IMR-90 (cell line): ENCODE results near the gene SYT5. TPM values are rescaled to one million over a fixed set of nuclear protein-coding genes. Genes with fewer than 3 reads are reported as not detected.

Experiments used
- ATAC-seq: fragments of 200-7000 bp; cut with Tn5 transposase; 2 replicates; pipeline ENCODE4 v1.9.1; 2020; ENCODE audit warnings: low read depth, mild to moderate bottlenecking, moderate library complexity
- BruUV-seq: library from RNA; stranded (reverse); fragments of 400-500 nt; replicated peaks from 2 replicates; lab custom pipeline; 2021; lab: Mats Ljungman, UMichigan
- CTCF ChIA-PET: fragments of 300-600 bp; formaldehyde crosslinking; extraction: SDS; loops from one replicate; lab custom pipeline; 2021; ENCODE audit warnings: antibody characterized with exemption; lab: Yijun Ruan, JAX
- POLR2A ChIA-PET: fragments of 300-600 bp; sonication (Branson Sonifier 250); formaldehyde crosslinking; loops from one replicate; lab custom pipeline; 2022; ENCODE audit warnings: antibody characterized with exemption; ENCODE audit not compliant: unreplicated experiment; lab: Charles Lee
- DNase-seq: peaks from one replicate; pipeline ENCODE4 v3.0.0; 2013
- H2AFZ ChIP-seq: replicated peaks from 2 replicates; pipeline ENCODE3; 2013; ENCODE audit warnings: low read length, mild to moderate bottlenecking; ENCODE audit not compliant: poor library complexity
- H2AK5ac ChIP-seq: 2 replicates; pipeline ENCODE4 v1.6.1; 2013; ENCODE audit warnings: low read depth, low read length, inconsistent platforms
- H2AK9ac ChIP-seq: replicated peaks from 2 replicates; pipeline ENCODE3; 2013; ENCODE audit warnings: mild to moderate bottlenecking, low read depth, low read length, moderate library complexity; ENCODE audit not compliant: poor library complexity
- H2BK120ac ChIP-seq: 2 replicates; pipeline ENCODE4 v1.6.1; 2013; ENCODE audit warnings: low read depth, low read length, inconsistent platforms
- H2BK15ac ChIP-seq: 3 replicates; pipeline ENCODE4 v1.6.1; 2013; ENCODE audit warnings: low read depth, low read length, inconsistent platforms
- H2BK20ac ChIP-seq: 2 replicates; pipeline ENCODE4 v1.6.1; 2013; ENCODE audit warnings: low read depth, mild to moderate bottlenecking, inconsistent platforms, low read length, moderate library complexity
- H2BK5ac ChIP-seq: 2 replicates; pipeline ENCODE4 v1.6.1; 2013; ENCODE audit warnings: mild to moderate bottlenecking, low read depth, low read length, inconsistent platforms; ENCODE audit not compliant: poor library complexity, severe bottlenecking
- H3K14ac ChIP-seq: replicated peaks from 2 replicates; pipeline ENCODE4 v1.6.1; 2013; ENCODE audit warnings: low read depth, low read length, inconsistent platforms
- H3K18ac ChIP-seq: 2 replicates; pipeline ENCODE4 v1.6.1; 2013; ENCODE audit warnings: low read depth, low read length, control low read depth
- H3K23ac ChIP-seq: 2 replicates; pipeline ENCODE4 v1.6.1; 2013; ENCODE audit warnings: low read depth, low read length, inconsistent platforms
- H3K27ac ChIP-seq: 2 replicates; pipeline ENCODE4 v1.5.1; 2013; ENCODE audit warnings: mild to moderate bottlenecking, control low read depth, low read length; ENCODE audit not compliant: insufficient read depth
- H3K27me3 ChIP-seq: 2 replicates; pipeline ENCODE4 v1.6.1; 2013; ENCODE audit warnings: low read length; ENCODE audit not compliant: control insufficient read depth, insufficient read depth
- H3K36me3 ChIP-seq: 2 replicates; pipeline ENCODE4 v1.6.1; 2013; ENCODE audit warnings: low read length, mixed read lengths; ENCODE audit not compliant: control insufficient read depth, insufficient read depth
- H3K4ac ChIP-seq: 2 replicates; pipeline ENCODE4 v1.6.1; 2013; ENCODE audit warnings: low read depth, low read length, inconsistent platforms
- H3K4me1 ChIP-seq: 2 replicates; pipeline ENCODE4 v1.6.1; 2013; ENCODE audit warnings: low read length, mixed read lengths; ENCODE audit not compliant: control insufficient read depth, insufficient read depth
- H3K4me2 ChIP-seq: 2 replicates; pipeline ENCODE4 v1.6.1; 2013; ENCODE audit warnings: low read depth, mild to moderate bottlenecking, control low read depth, low read length, moderate library complexity
- H3K4me3 ChIP-seq: 2 replicates; pipeline ENCODE4 v1.5.1; 2013; ENCODE audit warnings: low read depth, mild to moderate bottlenecking, control low read depth, low read length, moderate library complexity; ENCODE audit not compliant: insufficient read depth
- H3K56ac ChIP-seq: 2 replicates; pipeline ENCODE4 v1.6.1; 2013; ENCODE audit warnings: low read length, inconsistent platforms; ENCODE audit not compliant: insufficient read depth; ENCODE audit errors: extremely low read depth
- H3K79me1 ChIP-seq, 2 experiments: 2 replicates each; pipeline ENCODE4 v1.6.1; 2013; ENCODE audit warnings: low read length in 2 of 2, inconsistent platforms in 1 of 2, low read depth in 1 of 2
- H3K9ac ChIP-seq: 2 replicates; pipeline ENCODE4 v1.6.1; 2013; ENCODE audit warnings: low read depth, low read length, control low read depth
- H3K9me1 ChIP-seq: 2 replicates; pipeline ENCODE4 v1.6.1; 2013; ENCODE audit warnings: low read length, inconsistent platforms; ENCODE audit not compliant: insufficient read depth
- H3K9me3 ChIP-seq: 2 replicates; pipeline ENCODE4 v1.6.1; 2013; ENCODE audit warnings: low read length; ENCODE audit not compliant: control insufficient read depth, insufficient read depth
- H4K20me1 ChIP-seq: 2 replicates; pipeline ENCODE4 v1.6.1; 2013; ENCODE audit warnings: low read length, inconsistent platforms; ENCODE audit not compliant: insufficient read depth
- H4K5ac ChIP-seq: 2 replicates; pipeline ENCODE4 v1.6.1; 2013; ENCODE audit warnings: mild to moderate bottlenecking, low read depth, low read length, control low read depth
- H4K8ac ChIP-seq, 2 experiments: 2 replicates each; pipeline ENCODE4 v1.6.1; 2013; ENCODE audit warnings: low read depth in 2 of 2, low read length in 2 of 2, control low read depth in 1 of 2, inconsistent platforms in 1 of 2
- H4K91ac ChIP-seq: 2 replicates; pipeline ENCODE4 v1.6.1; 2013; ENCODE audit warnings: low read depth, low read length, inconsistent platforms; ENCODE audit not compliant: insufficient read depth
- BHLHE40 ChIP-seq: fragments of 150-350 bp; IDR thresholded peaks from 2 replicates; pipeline ENCODE4 v1.6.1; 2016; ENCODE audit warnings: mild to moderate bottlenecking, low read depth, low read length
- CEBPB ChIP-seq: IDR thresholded peaks from 2 replicates; pipeline ENCODE4 v1.6.1; 2012; ENCODE audit warnings: low read depth, low read length, improper control_type of control experiment
- CHD1 ChIP-seq: IDR thresholded peaks from 2 replicates; pipeline ENCODE4 v1.6.1; 2012; ENCODE audit warnings: low read depth, low read length, improper control_type of control experiment
- FOS ChIP-seq: fragments of 150-350 bp; IDR thresholded peaks from 2 replicates; pipeline ENCODE4 v1.6.1; 2016; ENCODE audit warnings: low read depth, low read length
- MAFK ChIP-seq: IDR thresholded peaks from 2 replicates; pipeline ENCODE4 v1.6.1; 2012; ENCODE audit warnings: low read depth, low read length, improper control_type of control experiment
- MAZ ChIP-seq: IDR thresholded peaks from 2 replicates; pipeline ENCODE4 v1.6.1; 2012; ENCODE audit warnings: low read depth, mild to moderate bottlenecking, low read length, improper control_type of control experiment, moderate library complexity, borderline replicate concordance
- MXI1 ChIP-seq: IDR thresholded peaks from 2 replicates; pipeline ENCODE4 v1.6.1; 2012; ENCODE audit warnings: low read depth, mild to moderate bottlenecking, low read length, moderate library complexity, borderline replicate concordance
- NFE2L2 ChIP-seq: fragments of 150-350 bp; IDR thresholded peaks from 2 replicates; pipeline ENCODE4 v1.6.1; 2016; ENCODE audit warnings: low read depth, mild to moderate bottlenecking, low read length
- POLR2A ChIP-seq: IDR thresholded peaks from 2 replicates; pipeline ENCODE4 v1.6.1; 2012; ENCODE audit warnings: mild to moderate bottlenecking, low read depth, low read length
- RAD21 ChIP-seq: IDR thresholded peaks from 2 replicates; pipeline ENCODE4 v1.6.1; 2012; ENCODE audit warnings: low read length, improper control_type of control experiment
- RCOR1 ChIP-seq: IDR thresholded peaks from 2 replicates; pipeline ENCODE4 v1.6.1; 2012; ENCODE audit warnings: mild to moderate bottlenecking, low read length, improper control_type of control experiment; ENCODE audit not compliant: insufficient replicate concordance
- RFX5 ChIP-seq: IDR thresholded peaks from 2 replicates; pipeline ENCODE4 v1.8.0; 2012; ENCODE audit warnings: low read depth, mild to moderate bottlenecking, low read length, moderate library complexity
- SMC3 ChIP-seq: fragments of 150-350 bp; IDR thresholded peaks from 2 replicates; pipeline ENCODE4 v1.6.1; 2016; ENCODE audit warnings: low read depth, mild to moderate bottlenecking, antibody characterized with exemption, low read length, moderate library complexity
- whole genome bisulfite sequencing, 2 experiments: methylation state at CpG; one replicate each; pipeline versions ENCODE4 v1.1.5 to v1.1.7; 2013; ENCODE audit warnings: missing lambda C conversion rate in 2 of 2; ENCODE audit not compliant: insufficient read length in 1 of 2; ENCODE audit errors: extremely low coverage in 2 of 2; 5-methylcytosine and 5-hydroxymethylcytosine counted together
- dilution Hi-C: fragments of 300-500 bp; cut with HindIII; formaldehyde crosslinking; loops from one replicate; pipeline ENCODE4 v1.14.3; 2018; ENCODE audit warnings: low sequenced_read_pairs; ENCODE audit not compliant: unreplicated experiment
- in situ Hi-C: fragments of 300-500 bp; cut with MboI; formaldehyde crosslinking; loops from 3 replicates; pipeline ENCODE4 v1.14.3; 2019; ENCODE audit warnings: low sequenced_read_pairs, inconsistent platforms, mixed read lengths
- intact Hi-C: fragments of 100-400 bp; cut with micrococcal nuclease; formaldehyde crosslinking; loops from 2 replicates; pipeline ENCODE4 v1.10.0; 2022
- polyA plus RNA-seq, 3 experiments: library from polyadenylated mRNA; depleted of rRNA; stranded (reverse); fragments of >200 nt; gene quantifications; 2 replicates each; pipeline ENCODE4 v1.2.3, GENCODE V29; 2012; ENCODE audit warnings: low replicate concordance in 1 of 3
- total RNA-seq: library from RNA; depleted of rRNA; stranded (reverse); fragments of >200 nt; gene quantifications from 2 replicates; pipeline ENCODE4 v1.2.3, GENCODE V29; 2012
- TF ChIP-seq, protein P1 (sequence below): fragments of 150-350 bp; IDR thresholded peaks from 2 replicates; pipeline ENCODE4 v1.6.1; 2016; ENCODE audit warnings: low read depth, mild to moderate bottlenecking, low read length, moderate library complexity, borderline replicate concordance
- TF ChIP-seq, protein P2 (sequence below): conservative IDR thresholded peaks from 2 replicates; pipeline ENCODE4 v1.5.1; 2012; ENCODE audit warnings: mild to moderate bottlenecking, low read depth, low read length, improper control_type of control experiment
- TF ChIP-seq, protein P3 (sequence below): fragments of 150-350 bp; IDR thresholded peaks from 2 replicates; pipeline ENCODE4 v1.6.1; 2017; ENCODE audit warnings: mild to moderate bottlenecking, antibody characterized with exemption, low read length, low read depth

Gene SYT5
- total and polyA plus RNA-seq, 2 of the 4 experiments (the other 2 are of a cell fraction), result under 0.01 to 0.15 TPM

DNA sequence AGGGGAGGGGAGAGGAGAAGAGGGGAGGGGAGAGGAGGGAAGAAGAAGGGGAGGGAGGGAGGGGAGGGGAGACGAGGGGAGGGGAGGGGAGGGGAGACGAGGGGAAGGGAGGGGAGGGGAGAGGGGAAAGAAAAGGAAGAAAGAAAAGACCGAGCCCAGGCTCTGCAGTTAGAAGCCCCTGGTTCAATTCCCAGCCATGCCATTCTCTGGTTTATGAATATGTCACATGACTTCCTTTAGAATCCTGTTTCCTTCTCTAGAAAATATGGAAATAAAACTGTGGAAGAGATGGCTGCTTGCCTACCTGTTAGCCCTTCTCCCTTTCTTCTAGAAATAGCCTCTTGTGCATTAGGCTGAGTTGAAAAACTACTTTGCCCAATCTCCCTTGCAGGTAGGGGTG lies 45.4 kb downstream of the SYT5 start:
- ChIA-PET POLR2A (no interaction called here), CTCF (interaction anchor here (0.6 kb wide), 1 partner anchor 19 kb away, joined by 5 read pairs; no protein-coding TSS in a partner anchor)
- Histone ChIP-seq H2AK9ac (no peak overlapping the region), H3K23ac (no peak overlapping the region), H2BK120ac (no peak overlapping the region), H3K9me3 (no peaks in the 10 kb centered on the region), H3K79me1 (no peaks in the 10 kb centered on the region), H4K8ac (no peak overlapping the region), H3K4me1 (no peaks in the 10 kb centered on the region), H3K18ac (no peak overlapping the region), H3K14ac (no peak overlapping the region), H3K56ac (no peak overlapping the region), H4K20me1 (no peaks in the 10 kb centered on the region), H2AFZ (no peak overlapping the region), H3K9me1 (no peaks in the 10 kb centered on the region), H3K27ac (no peak overlapping the region), H3K9ac (no peak overlapping the region), H3K4me3 (no peak overlapping the region), H3K4ac (no peak overlapping the region), H4K5ac (no peak overlapping the region), H3K4me2 (no peak overlapping the region), H2AK5ac (no peak overlapping the region), H2BK5ac (no peak overlapping the region), H2BK20ac (no peak overlapping the region), H2BK15ac (no peak overlapping the region), H3K36me3 (no peaks in the 10 kb centered on the region), H4K91ac (no peak overlapping the region), H3K27me3 (peaks cover 29% of the 10 kb centered on the region)
- in situ Hi-C loops, result loop anchor here (5.0 kb wide), 1 partner anchor 283 kb away; no protein-coding TSS in a partner anchor
- dilution Hi-C loops, result no loop called here
- ATAC-seq (no peak), DNase-seq (no peak)
- TF ChIP-seq MXI1 (no peak), MAFK (no peak), FOS (no peak), RAD21 (no peak), POLR2A (no peak), CHD1 (no peak), MAZ (no peak), BHLHE40 (no peak), CEBPB (no peak), NFE2L2 (no peak), SMC3 (no peak), RFX5 (no peak), RCOR1 (no peak)
- TF ChIP-seq, protein P1, sequence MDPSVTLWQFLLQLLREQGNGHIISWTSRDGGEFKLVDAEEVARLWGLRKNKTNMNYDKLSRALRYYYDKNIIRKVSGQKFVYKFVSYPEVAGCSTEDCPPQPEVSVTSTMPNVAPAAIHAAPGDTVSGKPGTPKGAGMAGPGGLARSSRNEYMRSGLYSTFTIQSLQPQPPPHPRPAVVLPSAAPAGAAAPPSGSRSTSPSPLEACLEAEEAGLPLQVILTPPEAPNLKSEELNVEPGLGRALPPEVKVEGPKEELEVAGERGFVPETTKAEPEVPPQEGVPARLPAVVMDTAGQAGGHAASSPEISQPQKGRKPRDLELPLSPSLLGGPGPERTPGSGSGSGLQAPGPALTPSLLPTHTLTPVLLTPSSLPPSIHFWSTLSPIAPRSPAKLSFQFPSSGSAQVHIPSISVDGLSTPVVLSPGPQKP, result no peak
- TF ChIP-seq, protein P2, sequence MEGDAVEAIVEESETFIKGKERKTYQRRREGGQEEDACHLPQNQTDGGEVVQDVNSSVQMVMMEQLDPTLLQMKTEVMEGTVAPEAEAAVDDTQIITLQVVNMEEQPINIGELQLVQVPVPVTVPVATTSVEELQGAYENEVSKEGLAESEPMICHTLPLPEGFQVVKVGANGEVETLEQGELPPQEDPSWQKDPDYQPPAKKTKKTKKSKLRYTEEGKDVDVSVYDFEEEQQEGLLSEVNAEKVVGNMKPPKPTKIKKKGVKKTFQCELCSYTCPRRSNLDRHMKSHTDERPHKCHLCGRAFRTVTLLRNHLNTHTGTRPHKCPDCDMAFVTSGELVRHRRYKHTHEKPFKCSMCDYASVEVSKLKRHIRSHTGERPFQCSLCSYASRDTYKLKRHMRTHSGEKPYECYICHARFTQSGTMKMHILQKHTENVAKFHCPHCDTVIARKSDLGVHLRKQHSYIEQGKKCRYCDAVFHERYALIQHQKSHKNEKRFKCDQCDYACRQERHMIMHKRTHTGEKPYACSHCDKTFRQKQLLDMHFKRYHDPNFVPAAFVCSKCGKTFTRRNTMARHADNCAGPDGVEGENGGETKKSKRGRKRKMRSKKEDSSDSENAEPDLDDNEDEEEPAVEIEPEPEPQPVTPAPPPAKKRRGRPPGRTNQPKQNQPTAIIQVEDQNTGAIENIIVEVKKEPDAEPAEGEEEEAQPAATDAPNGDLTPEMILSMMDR, result no peak
- TF ChIP-seq, protein P3, sequence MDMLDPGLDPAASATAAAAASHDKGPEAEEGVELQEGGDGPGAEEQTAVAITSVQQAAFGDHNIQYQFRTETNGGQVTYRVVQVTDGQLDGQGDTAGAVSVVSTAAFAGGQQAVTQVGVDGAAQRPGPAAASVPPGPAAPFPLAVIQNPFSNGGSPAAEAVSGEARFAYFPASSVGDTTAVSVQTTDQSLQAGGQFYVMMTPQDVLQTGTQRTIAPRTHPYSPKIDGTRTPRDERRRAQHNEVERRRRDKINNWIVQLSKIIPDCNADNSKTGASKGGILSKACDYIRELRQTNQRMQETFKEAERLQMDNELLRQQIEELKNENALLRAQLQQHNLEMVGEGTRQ, result no peak
- BruUV-seq, result no TSS peak
- no CpG with 5 or more reads among the region's 3 CpGs for WGBS, 2 experiments
- intact Hi-C loops, result no loop called here
